SU-DHL-6 (cell line): ENCODE data around the gene GALNT16.
"Not testable (repeated sequence)": the region's sequence is repeated elsewhere in the genome, so short reads cannot be mapped to it uniquely, and the experiment has no call there.

ENCODE experiments used
- H2AFZ ChIP-seq: fragments of 200-600 bp; sonication (generic); 2 replicates; pipeline ENCODE4 v1.6.1; 2014; ENCODE audit warnings: low read depth, mild to moderate bottlenecking, moderate library complexity, mixed read lengths, antibody characterized with exemption, low read length; ENCODE audit not compliant: severe bottlenecking
- H3F3A ChIP-seq: fragments of 200-600 bp; shearing (Covaris generic); 2 replicates; pipeline ENCODE4 v1.6.0; 2016; ENCODE audit warnings: antibody characterized with exemption, mild to moderate bottlenecking; ENCODE audit not compliant: insufficient read depth
- H3K27ac ChIP-seq: fragments of 200-600 bp; sonication (generic); 2 replicates; pipeline ENCODE4 v1.5.1; 2016; ENCODE audit warnings: low read depth, mild to moderate bottlenecking, low read length, moderate library complexity, mixed read lengths
- H3K27me3 ChIP-seq: fragments of 200-600 bp; sonication (generic), shearing (Covaris generic); 2 replicates; pipeline ENCODE4 v1.6.0; 2014; ENCODE audit warnings: mild to moderate bottlenecking, low read length
- H3K36me3 ChIP-seq: fragments of 200-600 bp; sonication (generic); 2 replicates; pipeline ENCODE4 v1.6.1; 2014; ENCODE audit warnings: mild to moderate bottlenecking, low read length, mixed read lengths
- H3K4me2 ChIP-seq: fragments of 300-600, 200-600 bp; shearing (Covaris generic), sonication (generic); 2 replicates; pipeline ENCODE4 v1.6.0; 2014; ENCODE audit warnings: low read length, low read depth, mild to moderate bottlenecking; ENCODE audit not compliant: poor library complexity, severe bottlenecking
- H3K4me3 ChIP-seq: fragments of 200-600 bp; sonication (generic); 2 replicates; pipeline ENCODE4 v1.5.1; 2014; ENCODE audit warnings: antibody characterized with exemption, low read length, mild to moderate bottlenecking, mixed read lengths; ENCODE audit not compliant: insufficient read depth, poor library complexity, severe bottlenecking
- H3K79me2 ChIP-seq: fragments of 200-600 bp; sonication (generic); 2 replicates; pipeline ENCODE4 v1.6.1; 2014; ENCODE audit warnings: mild to moderate bottlenecking, low read length, moderate library complexity; ENCODE audit not compliant: insufficient read depth
- H3K9ac ChIP-seq: fragments of 200-600 bp; sonication (generic); 2 replicates; pipeline ENCODE4 v1.7.0; 2014; ENCODE audit warnings: mild to moderate bottlenecking, low read length
- H3K9me2 ChIP-seq: fragments of 200-600 bp; sonication (generic); replicated peaks from 2 replicates; pipeline ENCODE4 v1.6.1; 2014; ENCODE audit warnings: low read length; ENCODE audit not compliant: insufficient read depth
- H3K9me3 ChIP-seq: fragments of 200-600 bp; sonication (generic); 2 replicates; pipeline ENCODE4 v1.6.1; 2014; ENCODE audit warnings: low read length, mixed read lengths; ENCODE audit not compliant: insufficient read depth
- H4K20me1 ChIP-seq: fragments of 200-600 bp; sonication (generic); 2 replicates; pipeline ENCODE4 v1.6.1; 2014; ENCODE audit warnings: low read depth, mild to moderate bottlenecking, antibody characterized with exemption, low read length, moderate library complexity, mixed read lengths
- EZH2phosphoT487 ChIP-seq: fragments of 200-600 bp; sonication (generic), shearing (Covaris generic); conservative IDR thresholded peaks from 2 replicates; pipeline ENCODE4 v1.6.1; 2018; ENCODE audit warnings: mild to moderate bottlenecking, antibody characterized with exemption, low read length, moderate library complexity, mixed read lengths
- TF ChIP-seq, protein P1 (sequence below): fragments of 200-600 bp; sonication (generic); IDR thresholded peaks from one replicate; pipeline ENCODE4 v1.5.1; 2017; ENCODE audit warnings: antibody characterized with exemption, mild to moderate bottlenecking, low read length, moderate library complexity; ENCODE audit not compliant: insufficient read depth, poor library complexity, severe bottlenecking

The GALNT16 gene

GRCh38 chr14:69259527-69260189, at the start of gene GALNT16:
GALNT16 (plus strand) TSS chr14:69260158; CDS start chr14:69260291, 133 bp downstream.
- no peaks in the 10 kb centered on the region for H3K27me3 ChIP-seq
- TF ChIP-seq, protein P1, sequence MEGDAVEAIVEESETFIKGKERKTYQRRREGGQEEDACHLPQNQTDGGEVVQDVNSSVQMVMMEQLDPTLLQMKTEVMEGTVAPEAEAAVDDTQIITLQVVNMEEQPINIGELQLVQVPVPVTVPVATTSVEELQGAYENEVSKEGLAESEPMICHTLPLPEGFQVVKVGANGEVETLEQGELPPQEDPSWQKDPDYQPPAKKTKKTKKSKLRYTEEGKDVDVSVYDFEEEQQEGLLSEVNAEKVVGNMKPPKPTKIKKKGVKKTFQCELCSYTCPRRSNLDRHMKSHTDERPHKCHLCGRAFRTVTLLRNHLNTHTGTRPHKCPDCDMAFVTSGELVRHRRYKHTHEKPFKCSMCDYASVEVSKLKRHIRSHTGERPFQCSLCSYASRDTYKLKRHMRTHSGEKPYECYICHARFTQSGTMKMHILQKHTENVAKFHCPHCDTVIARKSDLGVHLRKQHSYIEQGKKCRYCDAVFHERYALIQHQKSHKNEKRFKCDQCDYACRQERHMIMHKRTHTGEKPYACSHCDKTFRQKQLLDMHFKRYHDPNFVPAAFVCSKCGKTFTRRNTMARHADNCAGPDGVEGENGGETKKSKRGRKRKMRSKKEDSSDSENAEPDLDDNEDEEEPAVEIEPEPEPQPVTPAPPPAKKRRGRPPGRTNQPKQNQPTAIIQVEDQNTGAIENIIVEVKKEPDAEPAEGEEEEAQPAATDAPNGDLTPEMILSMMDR = no peak
- no peak for TF ChIP-seq EZH2phosphoT487
- no peak within 1 kb of the TSS for H2AFZ ChIP-seq
- H3K36me3 ChIP-seq = no peaks in the 10 kb centered on the region
- no peak within 1 kb of the TSS for H3K9ac ChIP-seq
- H3K4me3 ChIP-seq = no peak within 1 kb of the TSS
- no peaks in the 10 kb centered on the region for H4K20me1 ChIP-seq
- H3K27ac ChIP-seq = no peak within 1 kb of the TSS
- H3K9me3 ChIP-seq = no peaks in the 10 kb centered on the region
- no peaks in the 10 kb centered on the region for H3K9me2 ChIP-seq
- no peaks in the 10 kb centered on the region for H3F3A ChIP-seq
- H3K79me2 ChIP-seq = no peaks in the 10 kb centered on the region
- H3K4me2 ChIP-seq = no peak within 1 kb of the TSS

DNA sequence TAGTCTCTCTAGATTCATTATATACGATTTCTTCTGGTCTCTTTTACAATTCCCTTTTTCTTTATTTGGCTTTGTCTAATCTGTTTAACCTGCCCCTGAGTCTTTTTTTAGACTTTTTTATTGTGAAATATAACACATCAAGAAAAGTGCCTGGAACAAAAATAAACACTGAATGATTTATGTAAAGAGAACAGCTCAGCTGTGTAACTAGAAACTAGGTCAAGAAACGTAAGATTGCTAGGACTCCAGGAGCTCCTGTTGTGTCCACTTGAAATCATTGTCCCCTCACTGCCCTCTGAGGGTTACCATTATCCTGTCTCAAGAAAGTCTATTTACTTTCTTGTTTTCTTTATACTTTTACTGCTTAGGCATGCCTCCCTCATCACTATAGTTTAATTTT, 45.6 kb upstream of the GALNT16 start:
- H3K9me3 ChIP-seq = no peaks in the 10 kb centered on the region
- no peak for TF ChIP-seq EZH2phosphoT487
- TF ChIP-seq, protein P1 = no peak
- H3K27me3 ChIP-seq = no peaks in the 10 kb centered on the region
- no peak overlapping the region for H2AFZ ChIP-seq
- H3K36me3 ChIP-seq = no peaks in the 10 kb centered on the region
- H3K9me2 ChIP-seq = no peaks in the 10 kb centered on the region
- no peak overlapping the region for H3K27ac ChIP-seq
- no peak overlapping the region for H3K4me2 ChIP-seq
- no peaks in the 10 kb centered on the region for H4K20me1 ChIP-seq
- H3F3A ChIP-seq = no peaks in the 10 kb centered on the region
- no peak overlapping the region for H3K9ac ChIP-seq
- no peaks in the 10 kb centered on the region for H3K79me2 ChIP-seq
- no peak overlapping the region for H3K4me3 ChIP-seq

DNA sequence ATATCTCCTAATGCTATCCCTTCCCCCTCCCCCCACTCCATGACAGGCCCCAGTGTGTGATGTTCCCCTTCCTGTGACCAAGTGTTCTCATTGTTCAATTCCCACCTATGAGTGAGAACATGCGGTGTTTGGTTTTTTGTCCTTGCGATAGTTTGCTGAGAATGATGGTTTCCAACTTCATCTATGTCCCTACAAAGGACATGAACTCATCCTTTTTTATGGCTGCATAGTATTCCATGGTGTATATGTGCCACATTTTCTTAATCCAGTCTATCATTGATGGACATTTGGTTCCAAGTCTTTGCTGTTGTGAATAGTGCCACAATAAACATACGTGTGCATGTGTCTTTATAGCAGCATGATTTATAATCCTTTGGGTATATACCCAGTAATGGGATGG, 42.3 kb upstream of the GALNT16 start:
- not testable (repeated sequence) for H3K9me2 ChIP-seq, H4K20me1 ChIP-seq, H3K27ac ChIP-seq, H3K9ac ChIP-seq, H3K4me3 ChIP-seq, H3F3A ChIP-seq, H3K27me3 ChIP-seq, H3K36me3 ChIP-seq, H3K9me3 ChIP-seq, H2AFZ ChIP-seq, H3K4me2 ChIP-seq, H3K79me2 ChIP-seq

DNA sequence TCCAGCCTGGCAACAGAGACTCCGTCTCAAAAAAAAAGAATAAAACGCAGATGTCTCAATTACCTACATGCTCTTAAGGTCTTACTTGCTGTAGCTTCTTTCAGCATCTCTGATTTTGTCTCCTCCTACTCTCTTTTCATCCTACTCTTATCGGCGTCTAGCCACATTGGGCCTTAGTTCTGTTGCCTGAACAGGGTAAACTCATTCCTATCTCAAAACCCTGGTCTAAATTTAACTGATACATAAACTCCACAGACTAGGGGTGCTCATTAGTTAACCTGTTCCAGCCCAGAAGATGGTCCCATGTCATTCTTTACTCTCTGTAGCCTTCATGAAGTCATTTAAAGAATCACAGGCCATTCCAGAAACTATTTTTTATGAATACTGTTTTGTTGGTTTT, 35.0 kb upstream of the GALNT16 start:
- H3K9me2 ChIP-seq = no peaks in the 10 kb centered on the region
- no peaks in the 10 kb centered on the region for H3F3A ChIP-seq
- H3K27me3 ChIP-seq = no peaks in the 10 kb centered on the region
- no peak for TF ChIP-seq EZH2phosphoT487
- TF ChIP-seq, protein P1 = no peak
- H3K79me2 ChIP-seq = no peaks in the 10 kb centered on the region
- no peaks in the 10 kb centered on the region for H3K36me3 ChIP-seq
- no peak overlapping the region for H3K27ac ChIP-seq
- H3K9ac ChIP-seq = no peak overlapping the region
- no peak overlapping the region for H3K4me3 ChIP-seq
- H2AFZ ChIP-seq = no peak overlapping the region
- H3K4me2 ChIP-seq = no peak overlapping the region
- no peaks in the 10 kb centered on the region for H4K20me1 ChIP-seq
- no peaks in the 10 kb centered on the region for H3K9me3 ChIP-seq
